ENCODE measurements around the gene TBC1D22A. TPM values are rescaled to one million over a fixed set of nuclear protein-coding genes. Genes with fewer than 3 reads are reported as not detected.

TBC1D22A gene
- total and polyA plus RNA-seq, 2 donors: 11.8 to 25.7 TPM

DNA sequence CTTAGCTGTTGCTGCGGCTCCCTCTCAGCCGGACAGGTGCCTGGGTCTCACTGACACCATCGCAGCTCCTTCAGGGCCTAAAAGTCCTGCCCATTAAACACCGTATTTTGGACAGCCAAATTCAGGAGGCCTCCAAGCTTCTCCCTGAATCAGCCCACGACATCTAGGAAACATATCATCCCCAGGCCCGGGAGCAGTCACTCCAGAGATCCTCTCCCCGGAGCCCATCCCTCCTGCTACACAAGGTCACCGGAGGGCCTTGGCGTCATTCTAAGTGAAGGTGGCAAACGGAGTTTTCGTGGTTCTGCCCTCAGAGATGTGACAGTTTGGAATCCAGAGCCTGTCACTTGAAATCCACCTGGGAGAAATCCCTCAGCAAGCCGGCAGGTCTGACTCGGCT is 232.5 kb downstream of the TBC1D22A start:
- DNase-seq (ENCODE audit: low read depth in 6 of 9, low spot score in 9 of 9): no peak
- Histone ChIP-seq H3K27ac (ENCODE audit: low read depth in 1 of 2, low read length in 1 of 2) (peak overlapping the region in 1 of 2 donors; percentile 21), H3K9me3 (ENCODE audit: control insufficient read depth in 2 of 2, insufficient read depth in 1 of 2, low read length in 1 of 2) (no peaks in the 10 kb centered on the region), H3K4me3 (ENCODE audit: low read length in 2 of 2) (no peak overlapping the region), H3K4me1 (ENCODE audit: control insufficient read depth in 2 of 2, insufficient read depth in 2 of 2, low read length in 2 of 2) (peaks cover 0 to 16% of the 10 kb centered on the region in 2 donors), H3K27me3 (ENCODE audit: control insufficient read depth in 2 of 2, insufficient read depth in 1 of 2, low read length in 1 of 2) (no peaks in the 10 kb centered on the region), H3K36me3 (ENCODE audit: control insufficient read depth in 2 of 2, insufficient read depth in 2 of 2, low read length in 1 of 2) (peaks cover 11 to 27% of the 10 kb centered on the region in 2 donors)
- 90% methylated on average over 13 of the region's 13 CpGs for whole genome bisulfite sequencing

DNA sequence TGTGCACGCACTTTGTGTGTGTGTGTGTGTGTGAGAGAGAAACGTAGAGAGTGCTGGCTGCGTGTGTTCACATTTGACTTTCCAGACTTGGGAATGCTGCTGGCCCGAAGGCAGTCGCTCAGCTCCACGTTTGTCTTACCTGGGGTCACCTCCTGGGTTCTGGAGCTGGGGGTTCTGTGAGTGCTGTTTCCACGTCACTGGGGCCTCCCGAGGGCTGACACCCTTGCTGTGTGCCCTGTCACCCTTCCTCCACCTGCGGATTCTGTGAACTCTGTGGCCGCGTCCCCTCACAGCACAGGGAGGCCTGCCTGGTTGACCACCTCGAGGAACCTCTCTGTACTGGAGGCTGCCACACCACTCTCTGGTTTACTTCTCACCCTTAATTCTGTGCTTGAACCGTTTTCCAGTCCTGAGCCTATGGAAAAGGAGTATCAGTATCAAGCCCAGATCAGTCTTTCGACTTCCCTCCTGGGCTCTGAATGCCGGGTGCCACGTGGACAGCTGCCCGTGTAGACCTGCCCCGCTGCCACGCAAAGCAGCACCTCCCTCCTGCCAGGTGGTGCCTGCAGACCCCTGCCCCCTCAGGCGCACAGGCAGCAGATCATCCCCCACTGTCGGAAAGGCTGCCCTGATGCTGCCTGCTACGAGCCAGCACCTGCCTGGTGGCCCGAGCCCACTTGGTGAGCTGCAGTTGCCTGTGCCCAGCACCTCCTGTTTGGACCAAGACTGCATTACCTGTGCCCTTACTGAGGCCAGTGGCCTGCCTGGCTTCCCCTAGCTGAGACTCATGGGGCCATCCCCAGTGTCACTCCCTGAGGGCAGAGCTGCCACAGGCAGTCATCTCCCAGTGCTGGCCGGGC is 233.3 kb downstream of the TBC1D22A start:
- no peak for DNase-seq (ENCODE audit: low read depth in 6 of 9, low spot score in 9 of 9)
- H3K27me3 ChIP-seq (ENCODE audit: control insufficient read depth in 2 of 2, insufficient read depth in 1 of 2, low read length in 1 of 2): no peaks in the 10 kb centered on the region
- no peaks in the 10 kb centered on the region for H3K9me3 ChIP-seq (ENCODE audit: control insufficient read depth in 2 of 2, insufficient read depth in 1 of 2, low read length in 1 of 2)
- H3K27ac ChIP-seq (ENCODE audit: low read depth in 1 of 2, low read length in 1 of 2): no peak overlapping the region
- WGBS: 96% methylated on average over 24 of the region's 24 CpGs
- peaks cover 11 to 23% of the 10 kb centered on the region in 2 donors for H3K36me3 ChIP-seq (ENCODE audit: control insufficient read depth in 2 of 2, insufficient read depth in 2 of 2, low read length in 1 of 2)
- H3K4me1 ChIP-seq (ENCODE audit: control insufficient read depth in 2 of 2, insufficient read depth in 2 of 2, low read length in 2 of 2): peaks cover 0 to 16% of the 10 kb centered on the region in 2 donors
- H3K4me3 ChIP-seq (ENCODE audit: low read length in 2 of 2): no peak overlapping the region

DNA sequence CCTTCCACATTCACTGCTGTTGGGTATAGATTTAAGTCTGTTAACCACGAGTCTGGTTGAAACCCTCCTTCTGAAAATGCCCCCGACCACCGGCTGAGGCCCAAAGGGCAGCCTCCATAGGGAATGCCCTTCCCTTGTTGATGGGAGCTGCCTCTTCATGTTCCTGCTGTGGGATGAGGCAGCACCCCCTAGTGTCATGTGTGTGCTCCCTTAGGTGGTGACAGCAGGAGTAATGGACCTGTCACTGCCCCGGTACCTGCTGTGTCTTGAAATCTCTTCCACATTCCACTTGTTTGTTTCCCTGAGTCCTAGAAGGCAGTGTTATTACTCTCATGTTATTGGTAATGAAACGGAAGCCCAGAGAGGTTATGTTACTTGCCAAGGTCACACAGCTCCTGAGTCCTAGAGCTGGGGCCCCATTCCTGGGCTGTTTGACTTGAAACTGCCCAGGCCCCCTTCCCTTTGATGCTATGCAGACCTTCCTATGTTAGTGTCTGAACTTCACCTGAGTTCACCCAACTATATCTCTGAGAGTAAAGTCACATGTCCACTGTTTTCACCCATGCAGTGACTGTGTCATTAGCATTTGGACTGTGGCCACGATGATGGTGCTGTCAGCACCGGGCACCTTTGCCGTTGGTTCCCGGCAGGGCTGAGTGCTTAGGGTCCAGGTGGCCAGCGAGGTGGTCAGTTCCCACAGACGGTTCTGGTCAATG is 234.3 kb downstream of the TBC1D22A start:
- H3K36me3 ChIP-seq (ENCODE audit: control insufficient read depth in 2 of 2, insufficient read depth in 2 of 2, low read length in 1 of 2): peaks cover 10 to 13% of the 10 kb centered on the region in 2 donors
- 98% methylated on average over 11 of the region's 11 CpGs for WGBS
- H3K27ac ChIP-seq (ENCODE audit: low read depth in 1 of 2, low read length in 1 of 2): no peak overlapping the region

DNA sequence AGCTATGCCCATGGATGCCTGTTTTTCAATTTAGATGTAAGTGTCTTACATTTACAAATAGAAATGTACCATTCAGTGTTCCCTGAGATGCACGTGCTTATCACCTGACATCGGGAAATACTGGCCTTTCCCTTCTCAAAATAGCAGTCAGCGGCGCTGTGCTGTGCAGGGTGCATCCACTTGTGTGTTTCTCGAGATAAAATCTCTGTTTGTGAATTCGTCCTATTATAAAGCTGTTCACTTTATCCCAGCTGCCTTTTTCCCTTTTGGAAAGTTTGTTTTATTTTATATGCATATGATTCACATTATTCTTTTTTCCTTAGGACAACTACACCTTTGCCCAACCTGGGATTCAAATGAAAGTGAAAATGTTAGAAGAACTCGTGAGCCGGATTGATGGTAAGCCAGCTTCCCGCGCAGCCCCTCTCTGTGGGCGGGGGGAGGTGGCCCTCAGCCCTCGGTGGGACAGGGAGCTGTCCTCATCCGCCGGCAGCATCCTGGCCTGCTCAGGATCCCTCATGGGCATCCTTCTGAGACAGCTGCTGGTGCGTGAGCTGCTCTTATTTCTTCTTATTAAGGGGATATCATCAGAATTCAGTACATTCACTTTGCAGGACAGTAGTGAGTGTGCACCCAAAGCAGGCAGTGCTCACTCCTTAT is 235.0 kb downstream of the TBC1D22A start:
- WGBS: 89% methylated on average over 15 of the region's 15 CpGs
- H3K27ac ChIP-seq (ENCODE audit: low read depth in 1 of 2, low read length in 1 of 2): no peak overlapping the region
- H3K4me3 ChIP-seq (ENCODE audit: low read length in 2 of 2): no peak overlapping the region
- DNase-seq (ENCODE audit: low read depth in 6 of 9, low spot score in 9 of 9): no peak
- H3K4me1 ChIP-seq (ENCODE audit: control insufficient read depth in 2 of 2, insufficient read depth in 2 of 2, low read length in 2 of 2): peaks cover 0 to 18% of the 10 kb centered on the region in 2 donors
- H3K27me3 ChIP-seq (ENCODE audit: control insufficient read depth in 2 of 2, insufficient read depth in 1 of 2, low read length in 1 of 2): no peaks in the 10 kb centered on the region
- H3K9me3 ChIP-seq (ENCODE audit: control insufficient read depth in 2 of 2, insufficient read depth in 1 of 2, low read length in 1 of 2): no peaks in the 10 kb centered on the region
- peaks cover 3 to 12% of the 10 kb centered on the region in 2 donors for H3K36me3 ChIP-seq (ENCODE audit: control insufficient read depth in 2 of 2, insufficient read depth in 2 of 2, low read length in 1 of 2)

More for the DNA sequence above, 234.3 kb downstream of the TBC1D22A start:
- DNase-seq (ENCODE audit: low read depth in 6 of 9, low spot score in 9 of 9): no peak
- no peaks in the 10 kb centered on the region for H3K27me3 ChIP-seq (ENCODE audit: control insufficient read depth in 2 of 2, insufficient read depth in 1 of 2, low read length in 1 of 2)
- H3K4me3 ChIP-seq (ENCODE audit: low read length in 2 of 2): no peak overlapping the region
- H3K9me3 ChIP-seq (ENCODE audit: control insufficient read depth in 2 of 2, insufficient read depth in 1 of 2, low read length in 1 of 2): no peaks in the 10 kb centered on the region
- H3K4me1 ChIP-seq (ENCODE audit: control insufficient read depth in 2 of 2, insufficient read depth in 2 of 2, low read length in 2 of 2): peaks cover 0 to 18% of the 10 kb centered on the region in 2 donors

DNA sequence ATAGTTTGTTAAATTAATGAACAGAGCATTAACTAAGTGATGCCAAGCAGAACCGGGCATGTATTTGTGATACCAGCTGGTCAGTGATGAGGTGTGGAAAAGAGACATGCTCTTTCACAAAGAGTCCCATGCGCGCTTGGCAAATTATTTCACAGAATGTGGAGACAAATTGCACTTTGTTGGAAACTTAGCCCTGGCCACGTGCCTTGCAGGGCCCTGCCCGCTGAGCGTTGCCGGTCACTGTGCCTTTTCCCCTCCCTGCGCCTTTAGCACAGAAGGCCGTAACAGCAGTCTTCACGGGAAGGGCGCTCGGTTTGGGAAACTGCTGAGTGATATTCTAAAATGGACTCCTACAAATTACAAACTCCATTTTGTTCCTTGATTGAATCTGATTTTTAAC is 235.9 kb downstream of the TBC1D22A start:
- DNase-seq (ENCODE audit: low read depth in 6 of 9, low spot score in 9 of 9): no peak
- H3K36me3 ChIP-seq (ENCODE audit: control insufficient read depth in 2 of 2, insufficient read depth in 2 of 2, low read length in 1 of 2): peaks cover 0 to 12% of the 10 kb centered on the region in 2 donors
- no peak overlapping the region for H3K27ac ChIP-seq (ENCODE audit: low read depth in 1 of 2, low read length in 1 of 2)
- no peaks in the 10 kb centered on the region for H3K27me3 ChIP-seq (ENCODE audit: control insufficient read depth in 2 of 2, insufficient read depth in 1 of 2, low read length in 1 of 2)
- no peak overlapping the region for H3K4me3 ChIP-seq (ENCODE audit: low read length in 2 of 2)
- H3K4me1 ChIP-seq (ENCODE audit: control insufficient read depth in 2 of 2, insufficient read depth in 2 of 2, low read length in 2 of 2): peaks cover 0 to 18% of the 10 kb centered on the region in 2 donors
- 98% methylated on average over 12 of the region's 12 CpGs for WGBS
- H3K9me3 ChIP-seq (ENCODE audit: control insufficient read depth in 2 of 2, insufficient read depth in 1 of 2, low read length in 1 of 2): no peaks in the 10 kb centered on the region

DNA sequence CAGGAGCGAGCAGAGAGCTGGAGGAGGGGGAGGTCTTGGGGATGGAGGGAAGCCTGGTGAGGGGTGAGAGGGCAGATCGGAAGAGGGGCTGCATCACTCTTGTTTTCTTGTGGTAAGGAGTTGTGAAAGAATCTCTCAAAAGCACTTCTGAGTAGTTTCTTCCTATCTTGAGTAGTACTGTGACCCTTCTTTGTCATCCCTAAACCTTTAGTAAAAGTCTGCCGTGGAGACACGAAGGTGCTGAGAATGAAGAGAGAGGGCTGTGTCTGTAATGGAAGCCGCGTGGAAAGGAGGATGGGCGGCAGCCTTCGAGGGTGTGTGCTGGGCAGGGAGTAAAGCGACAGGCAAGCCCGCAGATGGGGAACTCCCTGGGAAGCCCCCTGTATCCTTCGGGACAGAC is 237.8 kb downstream of the TBC1D22A start:
- Histone ChIP-seq H3K36me3 (ENCODE audit: control insufficient read depth in 2 of 2, insufficient read depth in 2 of 2, low read length in 1 of 2) (peaks cover 0 to 22% of the 10 kb centered on the region in 2 donors), H3K27ac (ENCODE audit: low read depth in 1 of 2, low read length in 1 of 2) (no peak overlapping the region), H3K4me3 (ENCODE audit: low read length in 2 of 2) (no peak overlapping the region), H3K4me1 (ENCODE audit: control insufficient read depth in 2 of 2, insufficient read depth in 2 of 2, low read length in 2 of 2) (peaks cover 0 to 8% of the 10 kb centered on the region in 2 donors), H3K9me3 (ENCODE audit: control insufficient read depth in 2 of 2, insufficient read depth in 1 of 2, low read length in 1 of 2) (no peaks in the 10 kb centered on the region), H3K27me3 (ENCODE audit: control insufficient read depth in 2 of 2, insufficient read depth in 1 of 2, low read length in 1 of 2) (no peaks in the 10 kb centered on the region)
- DNase-seq (ENCODE audit: low read depth in 6 of 9, low spot score in 9 of 9): no peak
- 95% methylated on average over 11 of the region's 11 CpGs for WGBS

DNA sequence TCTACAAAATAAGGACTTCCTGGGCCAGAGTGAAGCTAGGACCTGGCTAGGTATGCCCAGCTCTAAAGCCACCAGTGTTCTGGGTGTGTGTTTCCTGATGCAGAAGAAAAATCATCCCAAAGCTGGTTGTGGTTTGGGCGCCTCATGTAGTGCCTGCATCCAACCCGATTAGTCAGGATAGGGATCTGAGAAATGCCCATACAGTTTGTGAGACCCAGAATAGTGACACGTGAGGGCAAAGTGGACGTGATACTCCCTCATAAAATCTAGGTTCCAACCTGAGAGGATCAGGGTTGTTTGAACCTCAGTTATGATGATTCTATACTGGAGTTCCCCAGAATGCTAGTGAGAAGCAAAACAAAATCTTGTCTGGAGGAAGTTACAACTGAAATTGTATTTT is 238.4 kb downstream of the TBC1D22A start:
- Histone ChIP-seq H3K27me3 (ENCODE audit: control insufficient read depth in 2 of 2, insufficient read depth in 1 of 2, low read length in 1 of 2) (no peaks in the 10 kb centered on the region), H3K4me1 (ENCODE audit: control insufficient read depth in 2 of 2, insufficient read depth in 2 of 2, low read length in 2 of 2) (peaks cover 0 to 5% of the 10 kb centered on the region in 2 donors), H3K9me3 (ENCODE audit: control insufficient read depth in 2 of 2, insufficient read depth in 1 of 2, low read length in 1 of 2) (no peaks in the 10 kb centered on the region), H3K4me3 (ENCODE audit: low read length in 2 of 2) (no peak overlapping the region), H3K36me3 (ENCODE audit: control insufficient read depth in 2 of 2, insufficient read depth in 2 of 2, low read length in 1 of 2) (peaks cover 0 to 21% of the 10 kb centered on the region in 2 donors), H3K27ac (ENCODE audit: low read depth in 1 of 2, low read length in 1 of 2) (no peak overlapping the region)
- 91% methylated on average over 4 of the region's 4 CpGs for WGBS
- DNase-seq (ENCODE audit: low read depth in 6 of 9, low spot score in 9 of 9): no peak

DNA sequence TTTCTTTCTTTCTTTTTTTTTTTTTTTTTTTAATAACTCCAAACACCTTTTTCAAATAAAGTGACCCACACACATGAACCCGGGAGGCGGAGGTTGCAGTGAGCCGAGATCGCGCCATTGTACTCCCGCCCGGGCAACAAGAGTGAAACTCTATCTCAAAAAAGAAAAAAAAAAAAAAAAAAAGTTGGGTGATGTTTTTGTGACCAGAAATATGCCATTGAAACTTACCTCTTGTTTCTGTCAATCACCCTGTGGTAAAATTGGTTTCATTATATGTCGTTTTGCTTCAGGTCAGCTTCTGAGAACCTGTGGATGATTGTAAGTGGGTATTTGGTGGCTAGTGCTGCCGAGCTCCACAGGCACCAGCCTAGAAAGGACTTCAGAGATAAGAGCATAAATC is 238.8 kb downstream of the TBC1D22A start:
- WGBS: 96% methylated on average over 9 of the region's 9 CpGs
- Histone ChIP-seq H3K36me3 (ENCODE audit: control insufficient read depth in 2 of 2, insufficient read depth in 2 of 2, low read length in 1 of 2) (peaks cover 0 to 20% of the 10 kb centered on the region in 2 donors), H3K4me1 (ENCODE audit: control insufficient read depth in 2 of 2, insufficient read depth in 2 of 2, low read length in 2 of 2) (peaks cover 0 to 4% of the 10 kb centered on the region in 2 donors), H3K27me3 (ENCODE audit: control insufficient read depth in 2 of 2, insufficient read depth in 1 of 2, low read length in 1 of 2) (no peaks in the 10 kb centered on the region), H3K4me3 (ENCODE audit: low read length in 2 of 2) (no peak overlapping the region), H3K27ac (ENCODE audit: low read depth in 1 of 2, low read length in 1 of 2) (no peak overlapping the region), H3K9me3 (ENCODE audit: control insufficient read depth in 2 of 2, insufficient read depth in 1 of 2, low read length in 1 of 2) (no peaks in the 10 kb centered on the region)
- no peak for DNase-seq (ENCODE audit: low read depth in 6 of 9, low spot score in 9 of 9)
